Measurements from ENCODE around the gene LRRC71.

Gene LRRC71

DNA sequence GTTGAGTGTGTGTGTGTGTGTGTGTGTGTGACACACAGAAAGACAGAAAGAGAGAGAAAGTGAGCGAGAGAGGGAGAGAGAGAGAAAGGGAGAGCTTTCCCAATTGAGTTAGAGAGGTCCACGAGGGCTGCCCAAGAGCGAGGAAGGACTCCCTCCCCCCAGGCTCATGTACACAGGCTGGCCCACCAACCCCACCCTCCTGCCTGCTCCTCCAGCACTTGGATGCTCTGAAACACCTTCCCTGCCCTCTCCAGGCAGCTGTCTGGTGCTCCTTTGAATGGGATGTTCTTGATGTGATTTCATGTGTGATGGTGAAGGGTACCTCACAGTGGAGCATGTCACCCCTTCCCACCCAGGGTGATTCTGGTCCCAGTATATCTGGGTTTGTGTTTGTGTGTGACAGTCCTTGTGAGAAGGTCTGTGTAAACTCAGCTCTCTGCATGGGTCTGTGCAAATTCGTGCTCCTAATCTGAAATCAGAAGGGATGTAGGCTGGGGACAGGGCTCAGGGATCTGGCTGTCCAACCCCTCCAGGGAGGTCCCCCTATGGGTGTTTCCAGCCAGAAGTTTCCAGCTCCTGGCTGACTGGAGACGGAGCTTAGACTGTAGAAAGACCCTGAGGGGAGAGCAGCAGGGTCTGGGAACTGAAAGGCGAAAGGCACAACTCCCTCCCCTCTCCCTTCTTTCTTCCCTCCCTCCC, 33.7 kb upstream of the LRRC71 start:
- Histone ChIP-seq H4K5ac (ENCODE audit: low read length) (no peak overlapping the region), H2BK15ac (replicated peaks; ENCODE audit: low read depth) (no peak overlapping the region), H3K27me3 (ENCODE audit: insufficient read depth, low read length, poor library complexity) (no peaks in the 10 kb centered on the region), H3K56ac (ENCODE audit: low read length) (peak overlapping the region; percentile 19), H2AK5ac (ENCODE audit: low read length) (no peak overlapping the region), H3K4me1 (ENCODE audit: control insufficient read depth, low read depth, low read length) (peaks cover 2% of the 10 kb centered on the region), H3K9ac (ENCODE audit: low read length) (no peak overlapping the region), H2BK120ac (ENCODE audit: low read depth, low read length) (no peak overlapping the region), H3K79me1 (ENCODE audit: low read length) (no peaks in the 10 kb centered on the region), H3K23ac (ENCODE audit: low read length) (no peak overlapping the region), H3K36me3 (ENCODE audit: control insufficient read depth, insufficient read depth, low read length) (no peaks in the 10 kb centered on the region), H3K18ac (ENCODE audit: low read length) (no peak overlapping the region), H3K4me3 (ENCODE audit: low read length) (no peak overlapping the region), H3K79me2 (ENCODE audit: control insufficient read depth, insufficient read depth, low read length) (no peaks in the 10 kb centered on the region), H2BK5ac (ENCODE audit: low read length) (no peak overlapping the region), H3K4ac (ENCODE audit: low read depth, low read length) (no peak overlapping the region), H3K27ac (ENCODE audit: low read depth, low read length) (no peak overlapping the region), H3K4me2 (ENCODE audit: low read length) (no peak overlapping the region), H4K8ac (ENCODE audit: low read depth, low read length) (no peak overlapping the region)
- DNase-seq = no peak
- WGBS (ENCODE audit: extremely low coverage, insufficient coverage, low lambda C conversion rate) = no CpG with 5 or more reads among the region's 6 CpGs

DNA sequence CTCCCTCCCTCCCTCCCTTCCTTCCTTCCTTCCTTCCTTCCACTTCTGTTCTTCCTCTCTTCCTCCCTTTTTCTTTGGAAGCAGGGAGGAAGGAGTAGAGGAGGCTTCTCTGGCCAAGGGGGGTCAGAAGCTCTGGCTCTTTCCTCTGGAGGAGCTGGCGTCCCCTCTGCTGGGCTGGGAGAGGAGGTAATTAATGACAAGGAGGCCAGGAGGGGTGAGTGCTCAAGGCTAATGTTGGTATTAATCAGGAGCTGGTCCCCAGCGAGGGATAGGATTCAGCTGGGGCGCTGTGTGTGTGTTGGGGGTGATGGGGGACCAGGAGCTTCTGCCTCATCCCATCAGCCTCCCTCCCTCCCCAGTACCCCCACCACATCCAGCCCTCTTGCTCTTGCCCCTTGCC, 33.1 kb upstream of the LRRC71 start:
- Histone ChIP-seq H3K27me3 (ENCODE audit: insufficient read depth, low read length, poor library complexity) (no peaks in the 10 kb centered on the region), H3K4me1 (ENCODE audit: control insufficient read depth, low read depth, low read length) (peaks cover 2% of the 10 kb centered on the region), H3K4me3 (ENCODE audit: low read length) (no peak overlapping the region), H2BK15ac (replicated peaks; ENCODE audit: low read depth) (no peak overlapping the region), H3K4ac (ENCODE audit: low read depth, low read length) (no peak overlapping the region), H3K27ac (ENCODE audit: low read depth, low read length) (no peak overlapping the region), H3K4me2 (ENCODE audit: low read length) (peak overlapping the region; percentile 34), H3K23ac (ENCODE audit: low read length) (no peak overlapping the region), H3K56ac (ENCODE audit: low read length) (peak overlapping the region; percentile 51), H4K5ac (ENCODE audit: low read length) (no peak overlapping the region), H3K79me1 (ENCODE audit: low read length) (no peaks in the 10 kb centered on the region), H2AK5ac (ENCODE audit: low read length) (no peak overlapping the region), H3K79me2 (ENCODE audit: control insufficient read depth, insufficient read depth, low read length) (no peaks in the 10 kb centered on the region), H2BK120ac (ENCODE audit: low read depth, low read length) (no peak overlapping the region), H3K36me3 (ENCODE audit: control insufficient read depth, insufficient read depth, low read length) (no peaks in the 10 kb centered on the region), H4K8ac (ENCODE audit: low read depth, low read length) (no peak overlapping the region), H3K9ac (ENCODE audit: low read length) (peak overlapping the region; percentile 35), H3K18ac (ENCODE audit: low read length) (no peak overlapping the region), H2BK5ac (ENCODE audit: low read length) (no peak overlapping the region)
- WGBS (ENCODE audit: extremely low coverage, insufficient coverage, low lambda C conversion rate) = no CpG with 5 or more reads among the region's 3 CpGs
- no peak for DNase-seq

DNA sequence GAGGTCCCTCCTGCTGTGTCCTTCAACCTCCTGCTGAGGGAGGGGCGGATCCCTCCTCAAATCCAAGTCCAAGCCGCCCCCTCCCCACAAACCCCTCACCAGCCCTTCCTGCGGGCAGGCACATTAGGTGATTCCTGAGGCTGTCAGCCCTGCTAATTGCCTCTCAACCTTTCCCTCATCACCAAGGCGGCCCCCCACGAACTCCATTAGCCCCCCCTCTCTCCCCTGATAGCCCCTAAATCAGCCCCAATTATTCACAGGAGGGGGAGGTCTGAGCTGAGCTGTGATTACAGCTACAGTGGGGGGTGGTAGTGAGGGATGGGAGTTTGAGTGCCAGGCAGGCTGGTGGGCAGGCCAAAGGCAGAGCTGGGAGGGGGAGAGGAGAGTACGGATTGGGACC, 32.7 kb upstream of the LRRC71 start:
- Histone ChIP-seq H3K4me2 (ENCODE audit: low read length) (no peak overlapping the region), H2BK15ac (replicated peaks; ENCODE audit: low read depth) (no peak overlapping the region), H3K4me1 (ENCODE audit: control insufficient read depth, low read depth, low read length) (peaks cover 2% of the 10 kb centered on the region), H3K9ac (ENCODE audit: low read length) (no peak overlapping the region), H3K56ac (ENCODE audit: low read length) (peak overlapping the region; percentile 51), H2BK120ac (ENCODE audit: low read depth, low read length) (no peak overlapping the region), H3K79me1 (ENCODE audit: low read length) (no peaks in the 10 kb centered on the region), H3K27ac (ENCODE audit: low read depth, low read length) (no peak overlapping the region), H3K18ac (ENCODE audit: low read length) (no peak overlapping the region), H3K27me3 (ENCODE audit: insufficient read depth, low read length, poor library complexity) (no peaks in the 10 kb centered on the region), H2BK5ac (ENCODE audit: low read length) (no peak overlapping the region), H3K79me2 (ENCODE audit: control insufficient read depth, insufficient read depth, low read length) (no peaks in the 10 kb centered on the region), H4K5ac (ENCODE audit: low read length) (no peak overlapping the region), H3K23ac (ENCODE audit: low read length) (no peak overlapping the region), H3K4me3 (ENCODE audit: low read length) (no peak overlapping the region), H3K4ac (ENCODE audit: low read depth, low read length) (no peak overlapping the region), H3K36me3 (ENCODE audit: control insufficient read depth, insufficient read depth, low read length) (no peaks in the 10 kb centered on the region), H4K8ac (ENCODE audit: low read depth, low read length) (no peak overlapping the region), H2AK5ac (ENCODE audit: low read length) (no peak overlapping the region)
- no CpG with 5 or more reads among the region's 6 CpGs for WGBS (ENCODE audit: extremely low coverage, insufficient coverage, low lambda C conversion rate)
- DNase-seq = no peak

DNA sequence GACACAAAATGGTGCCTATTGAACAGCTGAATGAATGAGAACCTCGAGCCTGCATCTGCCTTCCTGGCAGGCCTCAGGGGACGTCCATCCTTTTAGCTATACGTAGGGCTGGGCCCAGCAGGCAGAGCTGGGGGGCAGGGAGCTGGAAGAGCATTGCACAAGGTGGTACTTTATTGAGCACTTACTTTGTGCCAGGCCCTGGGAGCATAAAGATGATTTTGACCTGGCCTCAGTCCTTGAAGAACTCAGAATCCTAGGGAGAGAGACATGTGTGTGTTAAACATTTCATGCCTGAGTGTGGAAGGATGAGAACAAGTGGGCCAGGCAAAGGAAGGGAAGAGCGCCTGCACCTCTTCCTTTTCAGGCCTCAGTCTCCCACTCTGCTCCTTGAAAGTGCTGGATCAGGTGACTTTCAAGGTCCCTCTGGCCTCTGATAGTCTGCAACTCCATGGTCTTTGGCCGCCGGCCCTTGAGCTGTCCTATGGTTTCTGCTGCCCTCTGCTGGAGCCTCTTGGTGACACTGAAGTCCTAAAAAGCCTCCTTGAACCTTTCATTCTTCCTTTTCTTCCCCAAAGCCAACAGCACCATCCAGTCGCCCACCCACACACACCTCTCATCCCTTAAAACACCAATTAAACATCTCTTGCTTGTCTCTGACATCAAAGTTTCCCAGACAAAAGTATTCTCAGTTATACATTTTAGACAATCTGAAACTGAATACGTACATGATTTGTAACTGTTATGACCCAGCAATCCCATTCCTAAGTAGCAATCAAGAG, 30.4 kb upstream of the LRRC71 start:
- 100% methylated on average over 1 of the region's 8 CpGs for WGBS (ENCODE audit: extremely low coverage, insufficient coverage, low lambda C conversion rate)
- H4K8ac ChIP-seq (ENCODE audit: low read depth, low read length) = no peak overlapping the region

DNA sequence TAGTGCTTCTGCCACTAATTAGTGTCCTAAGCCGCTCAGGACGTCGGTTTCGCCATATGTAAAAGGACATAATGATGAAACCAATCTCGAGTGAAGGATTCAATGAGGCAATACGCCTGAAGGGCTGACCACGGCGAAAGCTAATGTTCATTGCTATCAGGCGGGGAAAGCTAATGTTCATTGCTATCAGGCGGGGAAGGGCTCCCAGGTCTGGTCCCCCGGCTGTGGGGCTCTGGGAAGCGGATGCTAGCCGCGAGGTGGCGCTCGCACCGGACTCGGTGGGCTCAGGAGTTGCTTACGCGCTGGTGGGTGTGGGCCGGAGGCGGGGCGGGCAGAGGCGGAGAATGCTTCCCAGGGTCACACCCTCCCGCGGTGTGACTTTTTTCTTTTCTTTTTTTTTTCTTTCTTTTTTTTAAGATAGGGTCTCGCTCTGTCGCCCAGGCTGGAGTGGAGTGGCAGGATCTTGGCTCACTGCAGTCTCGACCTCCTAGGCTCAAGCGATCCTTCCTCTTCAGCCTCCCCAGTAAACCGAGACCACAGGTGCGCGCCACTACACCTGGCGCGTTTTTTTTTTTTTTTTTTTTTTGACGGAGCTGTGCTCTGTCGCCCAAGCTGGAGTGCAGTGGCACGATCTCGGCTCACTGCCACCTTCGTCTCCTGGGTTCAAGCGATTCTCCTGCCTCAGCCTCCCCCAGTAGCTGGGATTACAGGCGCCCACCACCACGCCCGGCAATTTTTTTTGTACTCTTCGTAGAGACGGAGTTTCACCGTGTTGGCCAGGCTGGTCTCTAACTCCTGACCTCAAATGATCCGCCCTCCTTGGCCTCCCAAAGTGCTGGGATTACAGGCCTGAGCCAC, 28.0 kb upstream of the LRRC71 start:
- no CpG with 5 or more reads among the region's 48 CpGs for WGBS (ENCODE audit: extremely low coverage, insufficient coverage, low lambda C conversion rate)

More for the DNA sequence above, 30.4 kb upstream of the LRRC71 start:
- Histone ChIP-seq H3K4ac (ENCODE audit: low read depth, low read length) (no peak overlapping the region), H3K18ac (ENCODE audit: low read length) (no peak overlapping the region), H3K36me3 (ENCODE audit: control insufficient read depth, insufficient read depth, low read length) (no peaks in the 10 kb centered on the region), H3K79me2 (ENCODE audit: control insufficient read depth, insufficient read depth, low read length) (no peaks in the 10 kb centered on the region), H3K27me3 (ENCODE audit: insufficient read depth, low read length, poor library complexity) (no peaks in the 10 kb centered on the region), H3K4me1 (ENCODE audit: control insufficient read depth, low read depth, low read length) (peaks cover 2% of the 10 kb centered on the region), H3K56ac (ENCODE audit: low read length) (no peak overlapping the region), H3K4me3 (ENCODE audit: low read length) (no peak overlapping the region), H3K9ac (ENCODE audit: low read length) (no peak overlapping the region), H3K4me2 (ENCODE audit: low read length) (no peak overlapping the region), H2BK120ac (ENCODE audit: low read depth, low read length) (no peak overlapping the region), H2BK5ac (ENCODE audit: low read length) (no peak overlapping the region), H3K79me1 (ENCODE audit: low read length) (no peaks in the 10 kb centered on the region), H4K5ac (ENCODE audit: low read length) (no peak overlapping the region), H2AK5ac (ENCODE audit: low read length) (no peak overlapping the region), H3K23ac (ENCODE audit: low read length) (no peak overlapping the region), H3K27ac (ENCODE audit: low read depth, low read length) (no peak overlapping the region), H2BK15ac (replicated peaks; ENCODE audit: low read depth) (no peak overlapping the region)
- peak; percentile 88 for DNase-seq

More for the DNA sequence above, 28.0 kb upstream of the LRRC71 start:
- Histone ChIP-seq H2BK5ac (ENCODE audit: low read length) (no peak overlapping the region), H4K5ac (ENCODE audit: low read length) (no peak overlapping the region), H3K27me3 (ENCODE audit: insufficient read depth, low read length, poor library complexity) (no peaks in the 10 kb centered on the region), H3K36me3 (ENCODE audit: control insufficient read depth, insufficient read depth, low read length) (no peaks in the 10 kb centered on the region), H3K27ac (ENCODE audit: low read depth, low read length) (no peak overlapping the region), H3K9ac (ENCODE audit: low read length) (peak overlapping the region; percentile 59), H3K79me2 (ENCODE audit: control insufficient read depth, insufficient read depth, low read length) (no peaks in the 10 kb centered on the region), H2BK15ac (replicated peaks; ENCODE audit: low read depth) (no peak overlapping the region), H3K4me2 (ENCODE audit: low read length) (peak overlapping the region; percentile 66), H3K18ac (ENCODE audit: low read length) (no peak overlapping the region), H4K8ac (ENCODE audit: low read depth, low read length) (no peak overlapping the region), H2AK5ac (ENCODE audit: low read length) (no peak overlapping the region), H3K79me1 (ENCODE audit: low read length) (no peaks in the 10 kb centered on the region), H3K23ac (ENCODE audit: low read length) (no peak overlapping the region), H3K56ac (ENCODE audit: low read length) (peak overlapping the region; percentile 78), H3K4ac (ENCODE audit: low read depth, low read length) (no peak overlapping the region), H3K4me1 (ENCODE audit: control insufficient read depth, low read depth, low read length) (no peaks in the 10 kb centered on the region), H2BK120ac (ENCODE audit: low read depth, low read length) (no peak overlapping the region), H3K4me3 (ENCODE audit: low read length) (no peak overlapping the region)
- DNase-seq = peak; percentile 93

Data from mesendoderm (in vitro differentiated cells).